ENCODE data around the gene RAVER2.
"Not testable (repeated sequence)": the region's sequence is repeated elsewhere in the genome, so short reads cannot be mapped to it uniquely, and the experiment has no call there.

Gene RAVER2

DNA sequence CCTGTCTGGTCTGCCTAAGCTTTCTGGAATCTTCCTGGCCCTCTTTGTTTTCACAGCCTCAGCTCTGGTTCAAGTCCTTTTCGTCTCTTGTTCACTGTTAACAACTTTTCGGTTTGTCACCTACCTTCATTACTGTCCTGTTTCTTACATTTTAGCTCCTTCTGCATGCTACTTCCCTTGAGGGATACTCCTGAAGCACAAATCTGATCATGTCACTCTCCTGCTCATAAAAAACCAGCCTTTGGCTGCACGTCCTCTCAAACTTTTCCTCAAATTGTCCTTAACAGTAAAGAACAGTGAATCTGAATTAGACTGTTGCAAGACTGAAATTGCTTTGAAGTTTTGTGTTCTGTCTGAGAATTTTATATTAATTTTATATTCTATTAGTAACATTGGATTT is 3.3 kb downstream of the RAVER2 start:
- no peak for DNase-seq (ENCODE audit: low spot score)

DNA sequence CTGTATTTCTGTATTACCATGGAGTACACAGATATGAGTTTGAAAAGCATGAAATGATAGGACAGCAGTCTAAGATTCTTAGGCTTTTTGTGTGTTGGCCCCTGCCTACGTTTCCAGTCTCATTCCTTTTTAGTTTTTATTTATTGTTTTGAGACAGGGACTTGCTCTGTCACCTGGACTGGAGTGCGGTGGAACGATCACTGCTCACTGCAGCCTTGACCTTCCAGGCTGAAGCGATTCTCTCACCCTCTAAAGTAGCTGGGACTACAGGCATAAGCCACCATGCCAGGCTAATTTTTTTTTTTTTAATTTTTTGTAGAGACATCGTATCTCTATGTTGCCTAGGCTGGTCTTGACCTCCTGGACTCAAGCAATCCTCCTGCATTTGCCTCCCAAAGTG is 3.8 kb downstream of the RAVER2 start:
- no peak for DNase-seq (ENCODE audit: low spot score)

DNA sequence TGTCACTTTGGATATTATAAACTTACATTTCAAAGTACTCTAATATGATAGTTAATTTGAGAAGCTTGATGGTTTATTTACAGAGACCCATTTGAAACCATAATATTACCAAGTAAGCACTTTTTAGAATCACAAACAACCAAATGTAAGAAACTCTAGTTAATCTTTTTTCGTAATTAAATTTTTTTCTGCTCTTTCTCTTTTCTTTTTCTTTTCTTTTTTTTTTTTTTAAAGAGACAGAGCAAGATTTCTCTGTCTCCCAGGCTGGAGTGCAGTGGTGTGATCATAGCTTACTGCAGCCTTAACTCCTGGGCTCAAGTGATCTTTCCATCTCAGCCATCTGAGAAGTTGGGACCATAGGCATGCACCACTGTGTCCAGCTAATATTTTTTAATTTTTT is 5.2 kb downstream of the RAVER2 start:
- no peak for DNase-seq (ENCODE audit: low spot score)

DNA sequence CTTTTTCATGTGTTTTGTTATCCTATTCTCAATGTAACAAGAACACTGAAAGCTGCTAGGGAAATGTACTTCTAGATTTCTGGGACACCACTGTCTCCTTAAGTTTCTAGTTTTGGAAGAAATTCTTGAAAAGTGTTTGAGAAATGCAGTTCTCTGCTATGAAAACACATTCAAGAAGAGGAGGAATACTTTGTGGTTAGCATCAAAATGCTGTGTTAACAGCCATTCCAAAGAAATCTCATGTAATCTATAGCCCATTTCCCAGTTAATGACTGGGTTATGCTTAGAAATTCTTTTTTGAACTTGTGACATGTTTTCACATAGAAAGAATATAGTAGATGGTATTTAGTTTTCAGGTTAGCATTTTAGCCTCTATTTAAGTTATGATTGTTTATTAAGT is 6.0 kb downstream of the RAVER2 start:
- DNase-seq (ENCODE audit: low spot score), result no peak

DNA sequence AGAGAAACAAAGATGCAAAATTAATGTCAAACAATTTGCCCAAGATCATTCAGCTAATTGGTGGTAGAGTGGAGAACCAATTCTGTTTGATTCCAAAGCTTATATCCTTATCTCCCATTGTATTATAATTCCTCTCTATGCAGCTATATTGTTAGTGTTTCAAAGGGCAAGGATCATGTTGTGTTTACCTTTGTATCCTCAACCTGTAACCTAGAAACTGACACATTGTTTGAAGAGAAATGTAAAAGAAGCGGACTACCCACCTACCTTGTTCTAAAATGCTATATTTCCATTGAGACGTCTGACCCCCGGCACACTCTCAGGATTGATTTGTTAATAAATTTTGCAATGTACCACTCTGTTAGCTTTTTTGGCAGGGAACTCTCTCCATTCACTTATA is 9.3 kb downstream of the RAVER2 start:
- no peak for DNase-seq (ENCODE audit: low spot score)

DNA sequence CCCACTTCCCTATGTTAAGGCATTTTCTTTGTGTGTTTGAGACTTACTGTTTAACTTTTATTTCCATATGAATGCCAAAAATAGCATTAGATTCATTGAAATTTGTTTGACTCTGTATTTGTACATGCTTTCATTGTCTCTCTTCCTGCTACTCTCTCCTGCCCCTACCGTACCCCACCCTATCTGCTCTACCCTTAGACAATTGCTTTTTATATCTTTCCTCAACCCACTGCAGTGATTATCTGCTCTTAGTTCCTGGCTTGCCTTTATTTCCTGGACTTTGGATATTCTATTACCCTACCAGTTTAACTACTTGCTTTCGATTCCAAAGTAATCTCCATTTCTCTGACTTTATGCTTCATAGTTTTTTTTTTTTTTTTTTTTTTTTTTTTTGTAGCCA is 10.5 kb downstream of the RAVER2 start:
- DNase-seq (ENCODE audit: low spot score), result no peak

DNA sequence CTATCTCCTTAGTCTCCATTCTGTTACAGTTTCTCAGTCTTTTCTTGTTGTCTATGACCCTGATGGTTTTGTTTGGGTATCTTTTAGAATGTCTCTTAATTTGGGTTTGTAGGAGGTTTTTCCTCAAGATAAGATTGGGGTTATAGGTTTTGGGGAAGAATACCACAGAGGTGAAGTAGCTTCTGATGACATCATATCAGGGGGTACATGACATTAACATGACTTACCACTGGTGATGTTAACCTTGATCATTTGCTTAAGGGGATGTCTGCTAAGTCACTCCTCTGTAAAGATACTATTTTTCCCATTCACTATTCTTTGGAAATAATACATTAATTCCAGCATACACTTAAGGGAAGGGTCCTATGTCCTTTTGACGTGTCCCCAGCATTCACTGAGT is 11.9 kb downstream of the RAVER2 start:
- DNase-seq (ENCODE audit: low spot score), result no peak

DNA sequence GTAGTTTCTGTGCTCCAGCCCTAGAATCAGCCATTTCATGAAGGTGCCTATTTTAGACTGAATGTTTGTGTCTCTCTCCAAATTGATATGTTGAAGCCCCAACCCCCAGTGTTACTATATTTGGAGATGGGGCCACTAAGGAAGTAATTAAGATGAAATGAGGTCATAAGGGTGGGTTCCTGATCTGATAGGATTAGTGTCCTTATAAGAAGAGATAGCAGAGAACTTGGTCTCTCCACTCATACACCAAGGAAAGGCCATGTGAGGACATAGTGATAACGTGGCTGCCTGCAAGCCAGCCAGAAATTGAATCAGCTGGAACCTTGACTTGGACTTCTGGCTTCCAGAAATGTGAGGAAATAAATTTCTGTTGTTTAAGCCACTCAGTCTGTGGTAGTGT is 12.3 kb downstream of the RAVER2 start:
- DNase-seq (ENCODE audit: low spot score), result no peak

DNA sequence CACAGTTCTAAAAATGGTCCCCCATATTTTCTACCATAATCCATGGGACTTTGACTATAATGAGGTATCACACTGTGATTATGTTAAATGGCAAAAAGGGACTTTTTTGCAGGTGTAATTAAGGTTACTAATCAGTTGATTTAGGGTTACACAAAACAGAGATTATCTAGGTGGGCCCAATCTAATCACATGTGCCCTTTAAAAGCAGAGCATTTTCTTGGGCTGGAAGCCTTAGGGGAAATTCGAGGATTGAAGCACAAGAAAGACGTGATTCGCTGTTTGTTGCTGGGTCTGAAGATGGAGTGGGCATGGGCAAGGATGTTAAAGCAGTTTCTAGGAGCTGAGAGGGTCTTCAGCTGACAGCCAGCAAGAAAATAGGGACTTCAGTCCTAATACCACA is 13.4 kb downstream of the RAVER2 start:
- no peak for DNase-seq (ENCODE audit: low spot score)

DNA sequence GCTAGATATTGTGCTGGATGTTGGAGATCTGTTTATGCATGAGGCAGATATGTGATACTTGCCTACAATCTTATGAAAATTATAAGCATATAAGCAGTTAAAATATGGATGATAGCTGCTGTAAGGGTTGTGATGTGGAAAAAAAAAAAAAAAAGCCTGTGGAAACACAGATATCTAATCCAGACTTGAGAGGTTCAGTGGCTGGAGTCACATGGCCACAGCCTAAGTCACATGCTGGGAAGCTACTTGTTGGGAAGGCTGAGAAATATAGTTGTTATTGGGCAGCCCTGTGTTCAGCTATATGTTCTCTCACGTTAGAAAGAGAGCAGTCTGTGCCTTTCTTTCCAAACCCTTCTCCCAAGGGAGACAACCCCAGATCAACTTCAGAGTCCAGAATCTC is 15.1 kb downstream of the RAVER2 start:
- no peak for DNase-seq (ENCODE audit: low spot score)

DNA sequence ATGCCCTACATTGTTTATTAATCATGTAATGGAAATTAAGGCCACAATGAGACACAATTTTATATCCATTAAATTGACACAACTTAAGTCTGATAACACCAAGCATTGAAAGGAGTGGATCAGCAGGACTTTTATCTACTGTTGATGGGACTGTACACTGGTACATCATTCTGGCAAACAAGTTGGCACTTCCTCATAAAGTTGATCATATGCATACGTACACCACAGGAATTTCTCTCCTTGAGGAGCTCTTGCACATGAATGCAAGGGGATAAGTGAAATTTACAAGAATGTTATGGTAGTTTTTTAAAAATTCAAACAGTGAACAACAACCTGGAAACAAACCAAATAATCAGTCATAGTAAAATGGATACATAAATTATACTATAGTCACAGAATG is 20.1 kb downstream of the RAVER2 start:
- no peak for DNase-seq (ENCODE audit: low spot score)

DNA sequence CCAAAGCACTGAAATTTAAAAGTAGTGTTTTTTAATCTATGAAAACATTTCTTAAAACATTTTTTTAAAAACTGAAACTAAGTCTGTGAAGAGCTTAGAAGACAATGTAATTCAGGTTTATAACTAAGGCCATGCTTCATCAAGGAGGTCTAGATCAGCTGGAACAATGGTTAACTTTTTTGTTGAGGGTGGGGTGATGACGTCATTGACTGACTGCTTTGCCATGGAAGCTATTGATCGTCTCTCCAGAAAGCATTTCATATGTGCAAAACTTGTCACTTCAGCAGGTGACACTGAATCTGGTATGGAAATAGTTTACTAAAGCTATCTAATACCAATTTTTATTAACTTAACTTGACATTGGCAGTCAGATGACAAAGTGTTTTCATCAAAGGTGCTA is 21.0 kb downstream of the RAVER2 start:
- DNase-seq (ENCODE audit: low spot score), result no peak

DNA sequence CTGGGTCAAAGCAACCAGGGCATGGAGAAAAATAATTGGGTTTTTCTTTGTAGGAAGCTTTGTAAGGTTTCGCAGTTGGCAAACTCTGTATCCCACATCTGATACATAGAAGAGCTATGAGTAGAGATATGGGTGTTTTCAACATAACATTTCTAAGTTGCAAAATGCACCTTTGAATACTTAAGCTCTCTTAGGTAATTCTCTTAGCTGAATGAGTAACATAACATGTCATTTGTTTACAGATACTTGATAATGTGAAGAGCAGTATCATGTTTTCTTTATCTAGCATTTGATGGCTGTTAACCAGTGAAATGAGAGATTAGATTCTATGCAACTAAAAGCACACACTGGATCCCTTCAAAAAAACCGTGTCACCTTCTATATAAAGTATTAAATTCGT is 21.6 kb downstream of the RAVER2 start:
- no peak for DNase-seq (ENCODE audit: low spot score)

DNA sequence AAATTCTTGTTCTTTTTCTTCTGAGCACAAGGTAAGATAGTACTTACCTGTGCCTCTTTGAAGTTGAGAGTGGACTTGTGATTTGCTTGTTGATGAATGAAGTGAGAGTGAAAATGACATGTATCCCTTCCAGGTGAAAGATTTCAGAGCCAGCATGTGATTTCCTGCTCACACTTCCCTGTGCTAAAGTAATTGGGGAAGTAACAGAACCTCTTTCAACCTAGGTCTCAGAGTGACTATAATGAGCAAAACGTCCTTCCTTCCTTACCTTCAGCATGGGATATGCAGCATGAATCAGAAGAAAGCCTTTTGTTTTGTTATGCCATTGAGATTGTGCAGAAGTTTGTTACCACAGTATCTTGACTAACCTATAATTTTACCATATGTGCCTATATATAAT is 24.6 kb downstream of the RAVER2 start:
- DNase-seq (ENCODE audit: low spot score), result no peak

DNA sequence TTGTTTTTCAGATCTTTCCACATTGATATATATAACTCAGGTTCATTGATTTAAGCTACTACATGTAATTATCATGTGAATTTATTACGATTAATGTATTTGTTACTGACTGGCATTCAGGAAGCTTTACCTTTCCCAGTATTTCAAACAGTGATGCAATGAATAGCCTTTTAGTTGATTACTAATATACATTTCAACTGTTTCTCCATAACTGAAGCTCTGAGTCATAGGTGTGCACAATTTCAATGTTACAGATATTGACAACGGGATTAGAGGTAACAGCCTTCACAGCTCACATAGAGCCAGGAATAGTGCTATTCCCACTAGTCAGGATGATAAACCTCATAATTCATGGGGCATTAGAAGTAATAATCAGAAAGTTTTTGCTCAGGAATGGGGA is 25.1 kb downstream of the RAVER2 start:
- DNase-seq (ENCODE audit: low spot score), result no peak

DNA sequence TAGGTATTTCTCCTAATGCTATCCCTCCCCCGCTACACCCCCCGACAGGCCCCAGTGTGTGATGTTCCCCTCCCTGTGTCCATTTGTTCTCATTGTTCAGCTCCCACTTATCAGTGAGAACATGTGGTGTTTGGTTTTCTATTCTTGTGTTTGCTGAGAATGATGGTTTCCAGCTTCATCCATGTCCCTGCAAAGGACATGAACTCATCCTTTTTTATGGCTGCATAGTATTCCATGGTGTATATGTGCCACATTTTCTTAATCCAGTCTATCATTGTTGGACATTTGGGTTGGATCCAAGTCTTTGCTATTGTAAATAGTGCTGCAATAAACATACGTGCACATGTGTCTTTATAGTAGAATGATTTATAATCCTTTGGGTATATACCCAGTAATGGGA is 28.4 kb downstream of the RAVER2 start:
- not testable (repeated sequence) for DNase-seq (ENCODE audit: low spot score)

DNA sequence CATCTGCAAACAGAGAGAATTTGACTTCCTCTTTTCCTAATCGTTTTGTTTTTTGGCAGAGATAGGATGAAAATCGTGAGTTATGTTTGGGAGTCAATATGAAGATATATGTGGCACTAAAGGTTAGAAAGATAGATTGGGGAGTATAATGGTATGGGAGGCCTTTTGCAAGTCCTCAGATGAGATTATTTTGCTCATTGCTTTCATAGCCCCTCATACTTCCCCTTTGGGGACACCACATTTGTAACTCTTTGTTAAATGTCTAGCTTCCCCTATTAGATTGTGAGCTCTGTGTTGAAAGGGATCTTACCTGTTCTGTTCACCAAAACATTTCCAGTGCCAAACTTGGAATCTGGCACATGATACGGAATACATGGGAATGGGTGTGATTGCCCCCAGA is 30.2 kb downstream of the RAVER2 start:
- DNase-seq (ENCODE audit: low spot score), result no peak

DNA sequence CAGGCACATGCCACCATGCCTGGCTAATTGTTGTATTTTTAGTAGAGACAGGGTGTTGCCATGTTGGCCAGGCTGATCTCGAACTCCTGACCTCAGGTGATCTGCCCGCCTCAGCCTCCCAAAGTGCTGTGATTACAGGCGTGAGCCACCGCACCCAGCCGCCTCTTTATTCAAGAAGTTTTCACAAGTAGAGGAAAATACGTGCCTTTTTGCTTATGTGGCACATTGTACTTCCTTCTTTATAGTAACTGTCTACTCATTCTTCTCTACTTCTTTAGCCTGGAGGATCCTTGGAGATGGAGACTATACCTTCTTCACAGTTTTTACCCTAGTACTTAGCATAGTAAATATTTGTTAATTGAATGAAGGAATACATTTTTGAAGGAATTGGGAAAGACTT is 37.2 kb downstream of the RAVER2 start:
- DNase-seq (ENCODE audit: low spot score), result not testable (repeated sequence)

DNA sequence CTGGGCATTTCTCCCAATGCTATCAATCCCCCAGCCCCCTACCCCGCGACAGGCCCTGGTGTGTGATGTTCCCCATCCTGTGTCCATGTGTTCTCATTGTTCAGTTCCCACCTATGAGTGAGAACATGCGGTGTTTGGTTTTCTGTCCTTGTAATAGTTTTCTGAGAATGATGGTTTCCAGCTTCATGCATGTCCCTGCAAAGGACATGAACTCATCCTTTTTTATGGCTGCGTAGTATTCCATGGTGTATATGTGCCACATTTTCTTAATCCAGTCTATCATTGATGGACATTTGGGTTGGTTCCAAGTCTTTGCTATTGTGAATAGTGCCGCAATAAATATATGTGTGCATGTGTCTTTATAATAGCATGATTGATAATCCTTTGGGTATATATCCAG is 38.0 kb downstream of the RAVER2 start:
- not testable (repeated sequence) for DNase-seq (ENCODE audit: low spot score)

DNA sequence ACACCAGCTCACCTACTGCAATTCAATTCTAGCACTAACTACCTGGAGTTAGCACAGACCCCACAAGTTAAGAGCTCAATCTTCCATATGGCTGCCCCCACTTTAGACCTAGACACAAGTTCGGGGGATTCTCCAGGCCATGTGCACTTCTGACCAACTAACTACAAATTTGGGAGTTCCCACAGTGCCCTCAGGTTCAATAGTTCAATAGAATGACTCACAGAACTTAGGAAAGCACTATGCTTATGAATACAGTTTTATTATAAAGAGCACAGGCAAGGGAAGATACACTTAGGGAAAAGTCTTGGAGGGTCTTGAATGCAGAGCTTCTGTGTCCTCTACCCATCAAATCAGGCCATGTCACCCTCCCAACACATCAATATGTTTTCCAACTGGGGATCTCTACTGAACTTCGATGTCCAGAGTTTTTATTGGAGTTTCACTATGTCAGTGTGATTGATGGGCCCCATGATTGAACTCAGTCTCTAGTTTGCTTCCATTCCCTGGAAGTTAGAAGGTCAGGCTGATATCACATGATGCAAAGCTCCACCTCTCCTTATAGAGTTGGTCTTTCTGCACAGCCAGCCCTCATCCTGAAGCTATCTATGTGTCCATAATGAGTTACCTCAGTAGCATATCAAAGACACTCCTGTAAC is 46.1 kb downstream of the RAVER2 start:
- no peak for DNase-seq (ENCODE audit: low spot score)

DNA sequence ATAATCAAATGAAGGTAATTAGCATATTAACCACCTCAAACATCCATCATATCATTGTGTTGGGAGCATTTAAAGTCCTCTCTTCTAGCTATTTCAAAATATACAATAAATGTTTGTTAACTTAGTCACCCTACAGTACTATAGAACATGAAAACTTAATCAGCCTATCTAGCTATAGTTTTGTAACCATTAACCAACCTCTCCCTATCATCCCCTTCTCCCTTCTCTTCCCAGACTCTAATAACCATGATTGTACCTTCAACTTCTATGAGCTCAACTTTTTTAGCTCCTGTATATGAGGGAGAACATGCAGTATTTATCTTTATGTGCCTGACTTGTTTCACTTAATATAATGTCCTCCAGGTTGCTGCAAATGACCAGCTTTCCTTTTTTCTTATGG is 54.0 kb downstream of the RAVER2 start:
- no peak for DNase-seq (ENCODE audit: low spot score)

DNA sequence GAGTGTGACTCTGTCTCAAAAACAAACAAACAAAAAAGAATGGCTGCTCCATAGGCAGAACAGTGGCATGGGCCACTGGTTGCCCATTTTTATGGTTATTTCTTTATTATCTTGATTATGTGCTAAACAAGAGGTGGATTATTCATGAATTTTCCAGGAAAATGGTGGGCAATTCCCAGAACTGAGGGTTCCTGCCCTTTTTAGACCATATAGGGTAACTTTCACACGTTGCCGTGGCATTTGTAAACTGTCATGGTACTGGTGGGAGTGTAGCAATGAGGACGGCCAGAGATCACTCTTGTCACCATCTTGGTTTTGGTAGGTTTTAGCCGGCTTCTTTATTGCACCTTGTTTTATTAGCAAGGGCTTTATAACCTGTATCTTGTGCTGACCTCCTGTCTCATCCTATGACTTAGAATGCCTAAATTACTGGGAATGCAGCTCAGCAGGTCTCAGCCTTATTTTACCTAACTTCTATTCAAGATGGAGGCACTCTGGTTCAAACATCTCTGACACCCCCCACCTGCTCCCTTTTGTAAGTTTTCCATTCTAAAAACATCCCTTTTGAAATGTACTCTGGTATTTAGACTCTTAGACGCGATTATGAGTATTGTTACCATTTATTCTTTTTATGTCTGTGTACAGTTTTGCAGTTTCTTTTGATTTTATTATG is 57.1 kb downstream of the RAVER2 start:
- no peak for DNase-seq (ENCODE audit: low spot score)

DNA sequence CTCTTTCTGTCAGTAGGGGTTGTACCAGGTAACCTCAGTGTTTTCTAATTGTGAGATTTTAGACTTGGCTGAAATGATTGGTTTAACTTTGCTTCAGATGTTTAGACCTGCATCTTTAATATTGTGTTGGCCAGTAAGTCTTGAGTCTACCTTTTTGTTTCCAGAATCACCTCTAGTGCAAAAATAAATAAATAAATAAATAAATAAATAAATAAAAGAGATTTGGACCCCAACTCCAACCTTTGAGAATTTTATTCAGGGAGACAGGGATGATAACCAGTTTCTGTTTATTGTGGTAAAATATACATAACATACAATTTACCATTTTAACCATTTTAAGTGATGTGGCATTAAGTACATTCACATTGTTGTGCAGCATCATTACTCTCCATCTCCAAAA is 64.4 kb downstream of the RAVER2 start:
- no peak for DNase-seq (ENCODE audit: low spot score)

DNA sequence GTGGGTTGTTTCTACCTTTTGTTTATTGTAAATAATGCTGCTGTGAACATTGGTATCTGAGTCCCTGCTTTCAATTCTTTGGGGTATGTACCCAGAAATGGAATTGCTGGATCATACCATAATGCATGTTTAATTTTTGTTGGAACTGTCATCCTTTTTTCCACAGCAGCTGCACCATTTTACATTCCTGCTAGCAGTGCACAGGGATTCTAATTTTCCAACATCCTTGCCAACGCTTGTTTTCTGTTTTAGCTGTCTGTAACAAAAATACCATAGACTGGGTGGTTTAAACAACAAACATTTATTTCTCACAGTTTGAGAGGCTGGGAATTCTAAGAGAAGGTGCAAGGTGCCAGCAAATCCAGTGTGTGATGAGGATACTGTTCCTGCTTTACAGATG is 65.1 kb downstream of the RAVER2 start:
- DNase-seq (ENCODE audit: low spot score), result no peak

All from AG20443 (cell line).